Thymus (tissue), 11 donors: ENCODE data around the gene SRPRB. TPM values are rescaled to one million over a fixed set of nuclear protein-coding genes. Genes with fewer than 3 reads are reported as not detected.

Experiments
- DNase-seq, 9 donors: peaks; one replicate each; pipeline ENCODE4 v3.0.0-alpha.2; 2013; ENCODE audit warnings: low spot score in 9 of 9, low read depth in 6 of 9, missing footprints in 1 of 9
- H3K27ac ChIP-seq, 2 donors: one replicate each; pipeline ENCODE4 v1.5.1; 2013; ENCODE audit warnings: control low read depth in 1 of 2, low read depth in 1 of 2, low read length in 1 of 2, mild to moderate bottlenecking in 1 of 2, moderate library complexity in 1 of 2
- H3K27me3 ChIP-seq, 2 donors: one replicate each; pipeline ENCODE4 v1.5.1; 2013; ENCODE audit warnings: low read length in 1 of 2; ENCODE audit not compliant: control insufficient read depth in 2 of 2, insufficient read depth in 1 of 2
- H3K36me3 ChIP-seq, 2 donors: one replicate each; pipeline ENCODE4 v1.5.1; 2013; ENCODE audit warnings: low read length in 1 of 2, mild to moderate bottlenecking in 1 of 2, moderate library complexity in 1 of 2; ENCODE audit not compliant: control insufficient read depth in 2 of 2, insufficient read depth in 2 of 2
- H3K4me1 ChIP-seq, 2 donors: one replicate each; pipeline ENCODE4 v1.5.1; 2013; ENCODE audit warnings: low read length in 2 of 2; ENCODE audit not compliant: control insufficient read depth in 2 of 2, insufficient read depth in 2 of 2
- H3K4me3 ChIP-seq, 2 donors: one replicate each; pipeline ENCODE4 v1.5.1; 2013; ENCODE audit warnings: low read length in 2 of 2, control low read depth in 1 of 2, mild to moderate bottlenecking in 1 of 2
- H3K9me3 ChIP-seq, 2 donors: one replicate each; pipeline ENCODE4 v1.5.1; 2013; ENCODE audit warnings: low read length in 1 of 2, mild to moderate bottlenecking in 1 of 2; ENCODE audit not compliant: control insufficient read depth in 2 of 2, insufficient read depth in 1 of 2
- WGBS: extraction: QIAGEN DNeasy Blood & Tissue Kit; methylation state at CpG from one replicate; pipeline ENCODE4 v1.1.7; 2013; 5-methylcytosine and 5-hydroxymethylcytosine counted together
- polyA plus RNA-seq: library from polyadenylated mRNA; stranded (reverse); fragments of 200-250 nt; gene quantifications from one replicate; pipeline ENCODE4 v1.2.3, GENCODE V29; 2013
- total RNA-seq: library from RNA; stranded (reverse); fragments of 120-200 nt; gene quantifications from one replicate; pipeline ENCODE4 v1.2.4, GENCODE V29; 2013
- donor health status: healthy.

SRPRB gene
- total and polyA plus RNA-seq, 2 donors: 17.7 to 28.0 TPM

GRCh38 chr3:133837487-133838295 is 32.1 kb downstream of the SRPRB start:
- no peak overlapping the region for H3K4me3 ChIP-seq
- 97% methylated on average over 22 of the region's 22 CpGs for WGBS
- DNase-seq: no peak
- H3K9me3 ChIP-seq: no peaks in the 10 kb centered on the region
- no peak overlapping the region for H3K27ac ChIP-seq
- H3K4me1 ChIP-seq: no peaks in the 10 kb centered on the region
- H3K27me3 ChIP-seq: no peaks in the 10 kb centered on the region
- no peaks in the 10 kb centered on the region for H3K36me3 ChIP-seq

- H3K27ac ChIP-seq: no peak overlapping the region
- H3K27me3 ChIP-seq: no peaks in the 10 kb centered on the region
- no peaks in the 10 kb centered on the region for H3K9me3 ChIP-seq
- H3K4me1 ChIP-seq: no peaks in the 10 kb centered on the region
- no peaks in the 10 kb centered on the region for H3K36me3 ChIP-seq
- no peak overlapping the region for H3K4me3 ChIP-seq
- DNase-seq: no peak
- 97% methylated on average over 4 of the region's 4 CpGs for whole genome bisulfite sequencing
Observed at GRCh38 chr3:133838296-133838789, 32.7 kb downstream of the SRPRB start.

GRCh38 chr3:133838916-133839800 is 33.5 kb downstream of the SRPRB start:
- Histone ChIP-seq H3K36me3 (no peaks in the 10 kb centered on the region), H3K9me3 (no peaks in the 10 kb centered on the region), H3K4me1 (no peaks in the 10 kb centered on the region), H3K27me3 (no peaks in the 10 kb centered on the region), H3K27ac (no peak overlapping the region), H3K4me3 (no peak overlapping the region)
- no peak for DNase-seq
- WGBS: 96% methylated on average over 12 of the region's 12 CpGs

GRCh38 chr3:133840055-133840737 is 34.6 kb downstream of the SRPRB start:
- DNase-seq: no peak
- Histone ChIP-seq H3K27me3 (no peaks in the 10 kb centered on the region), H3K27ac (no peak overlapping the region), H3K9me3 (no peaks in the 10 kb centered on the region), H3K4me3 (no peak overlapping the region), H3K4me1 (no peaks in the 10 kb centered on the region), H3K36me3 (no peaks in the 10 kb centered on the region)
- WGBS: 96% methylated on average over 9 of the region's 9 CpGs

- no peak for DNase-seq
- WGBS: 93% methylated on average over 6 of the region's 6 CpGs
- H3K4me3 ChIP-seq: no peak overlapping the region
- H3K27me3 ChIP-seq: no peaks in the 10 kb centered on the region
- no peaks in the 10 kb centered on the region for H3K4me1 ChIP-seq
- no peaks in the 10 kb centered on the region for H3K36me3 ChIP-seq
- no peaks in the 10 kb centered on the region for H3K9me3 ChIP-seq
- H3K27ac ChIP-seq: no peak overlapping the region
Observed at GRCh38 chr3:133840767-133841166, 35.2 kb downstream of the SRPRB start.

- Histone ChIP-seq H3K9me3 (no peaks in the 10 kb centered on the region), H3K4me1 (no peaks in the 10 kb centered on the region), H3K36me3 (no peaks in the 10 kb centered on the region), H3K27ac (no peak overlapping the region), H3K4me3 (no peak overlapping the region), H3K27me3 (no peaks in the 10 kb centered on the region)
- WGBS: 98% methylated on average over 8 of the region's 8 CpGs
- no peak for DNase-seq
Observed at GRCh38 chr3:133841196-133841595, 35.6 kb downstream of the SRPRB start.

GRCh38 chr3:133842158-133842557 is 36.5 kb downstream of the SRPRB start:
- Histone ChIP-seq H3K27ac (no peak overlapping the region), H3K4me3 (no peak overlapping the region), H3K9me3 (no peaks in the 10 kb centered on the region), H3K27me3 (no peaks in the 10 kb centered on the region), H3K36me3 (no peaks in the 10 kb centered on the region), H3K4me1 (no peaks in the 10 kb centered on the region)
- DNase-seq: no peak
- 97% methylated on average over 4 of the region's 4 CpGs for WGBS

- H3K4me3 ChIP-seq: no peak overlapping the region
- no peaks in the 10 kb centered on the region for H3K4me1 ChIP-seq
- DNase-seq: no peak
- H3K27me3 ChIP-seq: no peaks in the 10 kb centered on the region
- H3K36me3 ChIP-seq: no peaks in the 10 kb centered on the region
- no peaks in the 10 kb centered on the region for H3K9me3 ChIP-seq
- 95% methylated on average over 7 of the region's 7 CpGs for WGBS
- no peak overlapping the region for H3K27ac ChIP-seq
Observed at GRCh38 chr3:133843634-133844033, 38.0 kb downstream of the SRPRB start.
